Right lung (tissue), 5 donors: Measurements from ENCODE around the gene DPCD. TPM values are rescaled to one million over a fixed set of nuclear protein-coding genes. Genes with fewer than 3 reads are reported as not detected.
"Not testable (repeated sequence)": the region's sequence is repeated elsewhere in the genome, so short reads cannot be mapped to it uniquely, and the experiment has no call there.

ENCODE experiments used
- DNase-seq, 2 donors: peaks; one replicate each; pipeline ENCODE4 v3.0.0-alpha.2; 2013
- polyA plus RNA-seq, 5 donors: library from polyadenylated mRNA; unstranded; fragments of 120-200 nt; gene quantifications; one replicate each; pipeline versions ENCODE4 v1.2.1 to v1.2.3, GENCODE V29; 2013; ENCODE audit warnings: inconsistent platforms in 1 of 5, low replicate concordance in 1 of 5; ENCODE audit not compliant: insufficient read length in 5 of 5, insufficient read depth in 1 of 5

Gene DPCD
- polyA plus RNA-seq, 5 donors: 32.1 to 35.2 (median 34.0) TPM

DNA sequence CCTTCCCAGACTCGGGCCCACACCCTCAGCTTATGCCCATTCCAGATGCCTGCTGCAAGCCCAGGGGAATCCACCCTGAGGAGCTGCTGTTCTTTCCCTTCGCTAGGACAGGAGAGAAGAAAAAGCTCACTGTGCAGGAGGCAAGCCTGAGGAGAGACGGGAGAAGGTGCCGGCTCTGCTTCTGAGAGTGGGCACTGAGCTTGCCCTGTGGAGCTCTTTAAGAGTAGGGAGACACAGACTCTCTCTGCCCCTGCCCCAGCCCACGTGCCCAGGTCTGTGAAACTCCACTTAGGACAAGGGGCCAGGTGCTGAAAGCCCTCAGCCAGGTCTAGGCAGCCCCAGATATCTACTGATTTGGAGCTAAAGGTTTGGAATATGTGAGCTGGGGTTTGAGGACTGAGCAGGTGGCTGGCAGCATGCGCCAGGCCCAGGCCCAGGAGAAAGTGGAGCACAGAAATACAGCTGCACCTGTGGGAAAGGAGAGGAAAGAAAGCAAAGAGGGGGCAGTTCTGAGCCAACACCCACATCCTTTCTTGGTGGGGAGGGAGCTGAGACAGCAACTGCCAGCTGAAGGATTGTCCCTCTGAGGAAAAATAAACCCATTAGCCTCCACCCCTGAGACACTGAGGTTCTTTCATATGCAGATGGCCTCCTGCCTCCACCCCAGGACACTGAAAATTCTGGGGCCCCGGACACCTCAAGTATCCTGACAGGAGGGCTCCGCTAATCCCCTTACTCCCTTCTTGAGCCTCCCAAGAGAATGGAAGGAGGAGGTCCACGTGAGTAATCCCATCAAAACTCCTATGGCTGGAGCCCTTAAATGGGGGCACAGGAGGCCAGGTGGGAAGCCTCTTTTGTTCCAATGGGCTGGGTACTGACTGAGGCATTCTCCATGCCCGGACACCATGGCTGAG, 7.4 kb upstream of the DPCD start:
- DNase-seq: no peak

- DNase-seq: no peak
These were observed 2.3 kb upstream of the DPCD start for GRCh38 chr10:101585841-101586240.

DNA sequence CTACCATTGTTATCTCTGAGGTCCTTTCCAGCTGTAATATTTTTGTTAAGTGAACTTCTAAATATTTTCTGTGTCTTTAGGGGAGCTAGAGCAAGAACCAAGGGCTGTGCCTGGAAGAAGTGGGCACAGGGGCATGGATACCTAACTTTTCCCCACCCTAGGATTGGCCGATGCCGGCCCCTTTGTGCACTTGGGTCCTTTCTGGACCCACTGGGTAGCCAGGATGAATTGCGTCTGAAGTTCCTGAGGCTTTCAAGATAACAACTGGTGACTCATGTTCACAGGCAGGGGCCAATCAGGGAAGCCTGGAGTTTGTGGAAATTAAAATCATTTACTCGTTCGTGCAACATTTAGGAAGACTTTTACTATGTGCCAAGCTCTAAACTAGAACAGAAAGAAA, 758 bp downstream of the DPCD start:
- DNase-seq: no peak

- DNase-seq: not testable (repeated sequence)
These were observed 5.2 kb downstream of the DPCD start for GRCh38 chr10:101593331-101593730.

- no peak for DNase-seq
These were observed 7.7 kb downstream of the DPCD start for GRCh38 chr10:101595591-101596433.

GRCh38 chr10:101597091-101597900, 9.2 kb downstream of the DPCD start:
- DNase-seq: no peak

DNA sequence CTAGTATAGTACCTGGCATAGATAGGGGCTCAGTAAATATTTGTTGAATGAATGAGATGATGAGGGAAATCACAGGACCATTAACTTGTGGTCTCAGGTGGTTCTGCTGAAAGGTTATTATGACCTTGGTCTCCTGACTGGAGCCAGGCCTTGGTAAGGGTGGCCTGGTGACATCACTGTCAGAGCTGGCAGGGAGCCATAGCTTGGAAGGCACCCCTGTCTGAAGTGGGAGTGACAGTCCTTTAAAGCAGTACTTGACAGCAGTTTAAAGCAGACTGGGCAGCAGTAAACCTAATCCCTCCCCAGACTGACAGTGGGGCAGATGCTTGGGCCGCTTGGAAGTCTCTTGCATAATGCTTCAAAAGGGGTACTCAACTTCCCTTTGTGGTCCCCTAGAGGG, 13.4 kb downstream of the DPCD start:
- DNase-seq: no peak

DNA sequence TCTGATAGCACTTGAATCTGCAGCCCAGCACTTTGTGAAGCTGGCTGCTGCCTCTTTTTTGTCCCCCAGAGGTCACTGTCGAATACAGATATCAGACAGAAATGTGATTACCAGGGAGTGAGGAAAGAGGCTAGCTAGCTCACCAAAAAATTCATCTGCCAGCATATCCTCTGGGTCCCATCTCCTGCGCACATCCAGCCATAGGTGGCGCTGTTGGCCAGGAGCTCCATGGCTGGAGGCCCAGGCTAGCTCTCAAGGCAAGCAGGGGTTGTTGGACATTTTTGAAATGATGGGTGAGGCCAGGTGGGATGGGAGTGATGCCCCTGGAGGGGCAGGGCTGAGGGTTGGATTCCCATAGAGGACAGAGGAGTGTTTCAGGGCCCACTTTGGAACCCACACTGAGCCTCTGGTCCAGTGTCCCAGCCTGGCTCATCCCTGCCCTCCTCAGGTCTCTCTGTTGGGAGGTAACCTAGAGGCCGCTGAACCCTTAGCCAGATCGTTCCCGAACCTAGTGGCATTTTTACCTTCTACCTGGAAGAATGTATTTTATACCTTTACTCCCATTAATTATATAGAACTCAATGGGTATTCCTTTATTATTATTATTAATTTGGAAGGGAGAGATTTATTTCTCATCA, 14.8 kb downstream of the DPCD start:
- DNase-seq: peak; percentile 26 to 38

DNA sequence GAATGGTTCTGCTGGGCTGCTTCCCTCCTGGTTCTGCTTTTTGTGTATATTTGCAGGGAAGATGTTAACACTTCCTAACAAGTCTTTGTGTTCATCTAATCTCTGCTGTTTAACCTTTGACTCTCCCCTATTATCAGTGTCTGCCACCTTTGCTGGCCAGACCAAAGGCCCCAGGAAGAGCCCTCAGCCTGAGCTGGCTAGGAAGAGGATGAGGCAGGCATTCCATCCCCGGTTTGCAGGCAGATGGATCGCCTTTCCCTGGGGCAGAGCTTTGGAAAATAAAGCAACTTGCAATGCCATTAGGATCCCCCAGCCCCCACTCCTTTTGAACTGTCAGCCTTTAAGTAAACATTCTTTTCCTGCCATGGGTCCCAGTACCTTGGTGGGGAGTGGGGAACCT, 19.0 kb downstream of the DPCD start:
- no peak for DNase-seq

GRCh38 chr10:101609481-101609880, 21.4 kb downstream of the DPCD start:
- DNase-seq: no peak

DNA sequence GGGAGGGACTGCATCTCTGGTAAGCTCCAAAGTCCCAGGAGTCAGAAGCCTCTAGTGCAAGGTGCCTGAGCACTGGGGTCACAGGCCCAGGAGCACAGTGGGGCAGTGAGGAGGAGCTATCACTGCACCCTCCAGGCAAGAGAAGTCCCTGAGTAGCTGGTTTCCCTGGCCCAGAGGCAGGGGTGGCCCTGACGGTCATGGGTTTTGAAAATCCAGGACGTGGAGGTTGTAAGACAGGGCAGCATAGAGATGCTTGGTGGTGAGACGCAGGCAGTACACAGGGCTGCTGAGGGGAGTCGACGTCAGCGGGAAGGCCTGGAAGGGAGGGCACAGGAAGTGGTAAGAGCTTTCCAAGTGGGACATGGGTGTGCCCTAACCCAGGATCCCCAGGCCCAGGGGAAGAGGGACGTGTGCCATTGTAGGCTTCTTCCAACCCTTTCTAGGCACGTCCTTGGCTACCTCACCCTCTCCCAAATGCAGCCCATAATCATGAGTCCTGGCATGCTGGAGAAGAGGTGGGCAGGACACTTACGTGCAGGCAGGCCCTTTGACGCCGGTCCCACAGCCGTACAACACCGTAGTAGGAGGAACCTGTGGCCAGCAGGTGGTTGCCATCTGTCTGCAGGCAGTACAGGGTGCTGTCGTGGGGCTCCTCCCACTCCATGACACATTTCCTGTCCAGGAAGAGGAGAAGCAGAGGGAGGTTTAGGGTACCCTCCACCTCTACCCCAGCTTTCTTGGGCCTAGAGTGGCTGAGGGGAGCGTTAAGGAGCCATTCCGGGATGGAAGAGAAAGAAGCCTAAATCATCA, 23.2 kb downstream of the DPCD start:
- DNase-seq: no peak

DNA sequence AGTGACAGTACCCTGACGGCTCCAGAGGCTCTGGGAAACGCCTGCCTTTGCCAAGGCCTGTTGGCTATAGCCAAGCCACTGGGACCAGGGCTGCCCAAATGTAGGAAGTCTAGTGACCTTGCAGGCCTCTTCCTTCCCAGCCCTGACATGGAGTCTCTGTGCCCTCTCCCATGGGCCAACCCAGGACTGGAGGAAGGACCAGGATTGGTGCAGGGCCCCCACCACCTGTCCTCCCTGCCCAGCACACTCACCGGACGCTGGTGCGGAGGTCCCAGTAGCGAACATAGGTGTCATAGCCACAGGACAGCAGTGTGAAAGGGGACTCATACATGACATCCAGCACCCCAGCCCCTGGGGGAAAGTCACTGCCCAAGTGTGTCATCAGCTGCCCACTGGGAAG, 24.0 kb downstream of the DPCD start:
- DNase-seq: no peak

DNA sequence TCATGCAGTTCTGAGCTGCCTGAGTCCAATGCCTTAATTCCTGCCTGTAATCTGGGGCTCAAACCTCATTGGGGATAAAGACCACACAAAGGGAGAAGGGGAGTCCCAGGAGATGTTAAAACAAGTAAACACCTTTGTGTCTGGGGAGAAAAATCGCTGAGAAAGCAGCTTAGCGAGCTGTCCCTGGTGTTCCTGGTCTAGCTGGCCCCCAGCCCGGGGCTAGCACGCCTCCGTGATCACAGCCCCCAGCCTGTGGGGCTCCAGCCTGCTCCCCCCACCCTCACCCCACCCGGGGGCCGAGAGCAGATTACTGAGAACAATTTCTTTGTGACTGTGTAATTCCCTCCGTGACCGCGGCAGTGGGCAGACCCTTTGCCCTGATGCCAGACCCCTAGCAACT, 24.8 kb downstream of the DPCD start:
- DNase-seq: no peak

DNA sequence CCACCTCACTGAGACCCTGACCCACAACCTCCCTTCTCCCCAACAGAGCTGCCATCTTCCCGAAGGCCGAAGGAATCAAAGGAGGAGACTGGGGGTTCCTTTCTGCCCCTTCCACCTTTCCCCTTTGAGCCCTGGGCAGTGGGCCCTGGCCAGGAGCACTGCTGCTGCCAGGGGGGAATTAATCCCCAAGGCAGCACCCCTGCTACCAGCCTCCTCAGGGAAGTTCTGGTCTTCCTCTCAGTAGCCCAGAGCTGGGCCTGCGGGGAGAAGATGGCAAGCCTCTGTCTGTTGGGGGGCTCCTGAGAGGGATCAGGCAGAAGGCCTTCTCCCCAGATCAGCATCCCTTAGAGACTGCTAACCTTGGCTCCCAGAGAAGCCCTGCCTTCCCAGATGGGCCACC, 25.5 kb downstream of the DPCD start:
- DNase-seq: no peak

DNA sequence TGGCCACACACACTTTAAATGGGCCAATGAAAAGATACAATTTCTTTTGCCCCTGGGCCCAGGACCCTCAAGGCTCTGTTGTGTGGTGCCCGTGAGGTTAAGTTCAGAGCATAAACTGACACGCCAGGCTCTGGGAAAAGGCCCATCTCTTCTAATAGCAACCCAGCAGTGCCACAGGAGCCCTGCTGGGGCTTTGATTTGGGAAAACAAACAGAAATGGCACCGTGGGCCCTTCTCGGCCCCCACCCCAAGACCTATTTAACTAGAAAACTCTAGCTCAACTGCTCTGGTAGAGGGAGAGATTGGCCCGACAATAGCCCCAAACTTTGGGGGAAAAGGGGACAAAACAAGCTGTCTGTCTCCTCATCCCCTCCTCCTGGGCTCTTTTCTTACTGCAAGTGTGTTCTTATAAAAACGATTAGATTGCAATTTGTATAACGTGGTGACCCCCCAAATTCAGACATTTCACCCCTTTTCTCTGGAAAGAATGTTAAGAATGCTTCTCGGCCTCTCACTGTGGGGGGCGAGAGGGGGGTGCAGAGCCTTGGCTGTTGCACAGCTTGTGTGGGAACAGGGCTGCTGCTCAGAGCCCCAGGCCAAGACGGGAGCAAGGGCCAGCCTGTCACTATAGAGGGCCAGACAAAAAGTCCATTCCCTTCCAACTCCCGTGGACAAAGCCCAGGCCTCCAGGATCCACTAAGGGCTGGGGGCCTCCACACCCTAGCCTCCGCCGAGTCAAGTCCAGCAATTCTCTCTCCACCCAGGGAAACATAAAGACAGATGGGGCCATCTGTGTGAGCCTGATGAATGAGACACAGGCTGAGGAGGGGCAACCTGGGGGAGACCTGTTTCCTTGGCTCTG, 26.8 kb downstream of the DPCD start:
- DNase-seq: no peak

- DNase-seq: no peak
These were observed 27.5 kb downstream of the DPCD start for GRCh38 chr10:101615525-101616116.

DNA sequence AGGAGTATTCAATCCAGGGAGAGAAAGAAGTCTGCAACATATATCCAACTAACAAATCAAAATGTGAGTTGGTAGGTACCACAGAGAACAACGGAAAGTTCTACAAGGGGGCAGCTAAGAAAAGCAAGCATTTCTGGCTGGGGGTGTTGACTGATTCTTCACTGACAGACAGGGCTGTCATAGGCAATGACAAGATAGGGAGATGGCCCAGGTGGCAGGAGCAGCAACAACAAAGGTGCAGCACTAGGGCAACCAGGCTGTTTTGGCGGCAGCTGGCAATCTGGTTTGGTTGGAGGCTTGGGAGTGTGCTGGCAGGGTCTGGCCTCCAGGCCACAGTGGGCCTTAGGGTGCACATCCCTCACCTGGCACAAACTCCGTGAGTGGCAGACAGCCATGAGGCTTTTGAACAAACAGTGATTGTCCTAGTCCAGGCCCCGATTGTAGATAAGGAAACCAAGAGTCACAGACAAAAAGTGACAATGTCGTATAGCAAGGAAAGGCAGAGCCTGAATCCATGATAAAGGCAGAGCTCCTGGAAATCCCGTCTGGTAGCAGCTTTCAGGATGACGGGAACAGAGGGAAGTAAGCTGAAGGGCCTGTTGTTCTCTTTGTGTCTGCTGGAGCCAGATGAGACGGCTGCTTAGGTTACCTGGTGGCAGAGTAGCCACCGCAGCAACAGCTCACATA, 28.4 kb downstream of the DPCD start:
- DNase-seq: no peak

DNA sequence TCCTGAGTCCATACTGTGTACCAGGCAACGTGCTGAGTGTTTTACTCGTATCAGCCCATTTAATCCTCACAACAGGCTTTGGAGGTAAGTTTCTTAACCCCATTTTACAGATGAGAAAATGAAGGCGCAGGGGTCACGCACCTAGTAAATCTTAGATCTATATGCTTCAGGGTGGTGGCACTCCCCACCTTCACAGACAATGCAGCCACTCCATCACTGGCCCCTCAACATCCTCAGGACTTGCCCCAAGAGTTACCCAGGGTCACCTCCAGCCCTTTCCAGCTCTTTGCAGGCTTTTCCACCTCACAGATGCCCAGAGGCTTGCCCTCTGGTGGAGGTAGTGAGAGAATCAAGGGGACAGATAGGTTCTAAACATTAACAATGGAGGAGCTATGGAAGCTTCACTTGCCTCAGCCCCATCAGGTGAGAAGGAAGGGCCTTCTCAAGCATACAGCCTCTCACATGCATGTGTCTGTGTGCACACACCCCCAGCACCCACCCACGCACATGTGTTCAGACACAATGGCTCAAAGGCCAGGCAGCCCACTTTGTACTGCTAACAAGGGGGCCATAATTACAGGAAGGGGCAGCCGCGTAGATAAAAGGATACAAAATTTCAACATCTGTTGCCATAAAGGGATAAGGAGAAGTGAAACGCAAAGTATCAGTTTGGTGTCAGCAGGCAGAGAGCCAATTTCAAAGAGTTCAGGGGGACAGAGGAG, 29.1 kb downstream of the DPCD start:
- DNase-seq: no peak
